PFSK-1 (cell line): ENCODE data around the gene CEMIP2.

Experiments
- REST ChIP-seq, 2 experiments: IDR thresholded peaks; 2 replicates each; pipeline versions ENCODE4 v1.6.1 to v1.8.0; 2011 to 2012; ENCODE audit warnings: low read depth in 2 of 2, low read length in 2 of 2, control low read depth in 1 of 2, inconsistent platforms in 1 of 2, mild to moderate bottlenecking in 1 of 2, moderate library complexity in 1 of 2; ENCODE audit not compliant: insufficient read depth in 1 of 2
- TAF1 ChIP-seq: IDR thresholded peaks from 2 replicates; pipeline ENCODE4 v1.6.1; 2012; ENCODE audit warnings: low read length, control low read depth, borderline replicate concordance; ENCODE audit not compliant: insufficient read depth

- no peak for TF ChIP-seq TAF1
- no peak for TF ChIP-seq REST (IDR thresholded peaks at IDR 0.05; ENCODE audit: insufficient read depth in 1 of 2, low read depth in 2 of 2, low read length in 2 of 2)
Measured at GRCh38 chr9:71816916-71817451, 48.7 kb upstream of the CEMIP2 start.
